Body of pancreas (tissue), 4 donors: ENCODE data around the gene EEFSEC. TPM values are rescaled to one million over a fixed set of nuclear protein-coding genes. Genes with fewer than 3 reads are reported as not detected.

Experiments used
- ATAC-seq: fragments of 150-250 bp; one replicate; pipeline ENCODE4 v1.9.1; 2016
- DNase-seq, 4 donors: peaks; one replicate each; pipeline ENCODE4 v3.0.0-alpha.2; 2019
- H3K27ac ChIP-seq, 4 donors: fragments of 200-600 bp; sonication (generic); 1 replicate in 3 of 4; 2 replicates in 1 of 4; pipeline versions ENCODE4 v1.5.1 to v1.6.1; 2016 to 2019; ENCODE audit warnings: mild to moderate bottlenecking in 1 of 4, mixed read lengths in 1 of 4, moderate library complexity in 1 of 4
- H3K27me3 ChIP-seq, 2 donors: fragments of 200-600 bp; sonication (generic); one replicate each; pipeline ENCODE4 v1.6.0; 2016; ENCODE audit warnings: mild to moderate bottlenecking in 1 of 2
- H3K36me3 ChIP-seq, 2 donors: fragments of 200-600 bp; sonication (generic); replicated peaks in 1 of 2; 2 replicates each; pipeline ENCODE4 v1.5.1; 2016; ENCODE audit warnings: low read depth in 2 of 2; ENCODE audit not compliant: insufficient read depth in 1 of 2
- H3K4me1 ChIP-seq: fragments of 200-600 bp; sonication (generic); one replicate; pipeline ENCODE4 v1.6.0; 2016
- H3K4me3 ChIP-seq, 2 donors: fragments of 200-600 bp; sonication (generic); 1 replicate in 1 of 2; 2 replicates in 1 of 2; pipeline ENCODE4 v1.5.1; 2016 to 2019
- H3K9me3 ChIP-seq, 3 donors: fragments of 200-600 bp; sonication (generic); 1 replicate in 2 of 3; 2 replicates in 1 of 3; pipeline ENCODE4 v1.5.1; 2016
- CTCF ChIP-seq, 7 experiments: fragments of 450-650 bp in 4 of 7; fragments of 200-600 bp in 3 of 7; sonication (generic) in 3 of 7; IDR thresholded peaks; one replicate each; pipeline ENCODE4 v1.5.1; 2016 to 2019; ENCODE audit warnings: antibody characterized with exemption in 7 of 7
- POLR2A ChIP-seq, 3 donors: fragments of 450-650 bp; IDR thresholded peaks; one replicate each; pipeline ENCODE4 v1.6.1; 2016; ENCODE audit warnings: antibody characterized with exemption in 3 of 3, mild to moderate bottlenecking in 2 of 3
- WGBS, 2 donors: methylation state at CpG; one replicate each; pipeline ENCODE4 v1.1.5; 2017; 5-methylcytosine and 5-hydroxymethylcytosine counted together
- intact Hi-C: fragments of 100-400 bp; cut with DNase I; formaldehyde crosslinking; loops from one replicate; pipeline ENCODE4 v1.15.1; 2023
- total RNA-seq, 2 donors: library from RNA; depleted of rRNA; stranded (reverse); fragments of >200 nt; gene quantifications; one replicate each; pipeline ENCODE4 v1.1.0, GENCODE V29; 2016

EEFSEC gene
- total RNA-seq, 2 donors from 2014 or later: 8.6 to 33.0 TPM

DNA sequence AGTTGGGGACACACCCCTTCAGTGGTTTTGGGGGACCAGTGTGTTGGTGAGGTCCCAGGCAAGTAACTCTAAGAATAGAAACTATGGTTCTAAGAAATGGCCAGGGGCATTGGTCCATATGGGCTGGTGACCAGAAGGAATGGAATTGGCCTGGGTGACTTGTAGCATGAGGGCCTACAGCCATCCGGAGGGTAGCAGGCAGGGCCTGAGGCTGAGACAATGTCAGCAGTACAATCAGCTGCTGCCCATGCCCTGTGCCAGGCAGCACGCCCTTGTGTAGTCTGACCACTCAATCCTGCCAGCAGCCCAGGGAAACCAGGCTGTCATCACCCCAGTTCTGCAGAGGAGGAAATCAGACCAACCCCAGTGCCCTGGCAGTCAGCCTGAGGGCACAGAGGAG lies 212.9 kb downstream of the EEFSEC start:
- Histone ChIP-seq H3K27ac (no peak overlapping the region), H3K4me3 (no peak overlapping the region), H3K9me3 (no peaks in the 10 kb centered on the region), H3K4me1 (peaks cover 21% of the 10 kb centered on the region), H3K27me3 (no peaks in the 10 kb centered on the region), H3K36me3 (no peaks in the 10 kb centered on the region)
- no peak for TF ChIP-seq CTCF (IDR thresholded peaks at IDR 0.05)
- TF ChIP-seq POLR2A (IDR thresholded peaks at IDR 0.05): no peak
- WGBS, 2 donors: 73 to 83% methylated on average over 1 to 2 of the region's 2 CpGs
- peak in 2 of 4 donors; percentile 54 to 68 for DNase-seq
- intact Hi-C loops: no loop called here
- ATAC-seq: no peak

GRCh38 chr3:128366652-128367051 lies 213.4 kb downstream of the EEFSEC start:
- Histone ChIP-seq H3K27me3 (no peaks in the 10 kb centered on the region), H3K27ac (no peak overlapping the region), H3K4me3 (no peak overlapping the region), H3K36me3 (no peaks in the 10 kb centered on the region), H3K9me3 (no peaks in the 10 kb centered on the region), H3K4me1 (peaks cover 16% of the 10 kb centered on the region)
- TF ChIP-seq CTCF (IDR thresholded peaks at IDR 0.05) (no peak), POLR2A (IDR thresholded peaks at IDR 0.05) (no peak)
- ATAC-seq: no peak
- no peak for DNase-seq
- 88 to 89% methylated on average over 2 to 5 of the region's 5 CpGs for WGBS, 2 donors
- intact Hi-C loops: no loop called here

DNA sequence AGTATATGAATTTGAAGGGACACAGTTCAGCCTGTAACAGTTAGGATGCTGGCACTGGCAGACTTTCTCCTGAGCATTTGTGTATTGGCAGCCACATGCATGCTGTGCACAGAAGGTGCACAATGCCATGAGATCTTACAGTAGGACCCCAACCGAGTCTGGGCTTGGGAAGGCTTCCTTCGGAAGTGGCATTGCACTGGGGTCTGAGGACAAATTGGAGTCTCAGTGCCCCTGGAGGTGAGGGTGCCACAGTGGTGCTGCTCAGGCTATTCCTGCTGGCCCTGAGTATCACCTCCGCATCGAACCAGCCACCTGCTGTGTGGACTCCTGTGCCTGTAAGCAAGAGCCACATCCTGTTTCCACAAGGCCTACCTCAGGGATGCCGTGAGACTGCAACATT lies 213.9 kb downstream of the EEFSEC start:
- H3K36me3 ChIP-seq: no peaks in the 10 kb centered on the region
- no peak overlapping the region for H3K27ac ChIP-seq
- peaks cover 10% of the 10 kb centered on the region for H3K4me1 ChIP-seq
- 94% methylated on average over 2 to 5 of the region's 5 CpGs for WGBS, 2 donors
- no peaks in the 10 kb centered on the region for H3K9me3 ChIP-seq
- intact Hi-C loops: no loop called here
- DNase-seq: no peak
- ATAC-seq: no peak
- no peak for TF ChIP-seq POLR2A (IDR thresholded peaks at IDR 0.05)
- TF ChIP-seq CTCF (IDR thresholded peaks at IDR 0.05): no peak
- H3K27me3 ChIP-seq: no peaks in the 10 kb centered on the region
- H3K4me3 ChIP-seq: no peak overlapping the region

GRCh38 chr3:128367761-128368160 lies 214.5 kb downstream of the EEFSEC start:
- 86 to 90% methylated on average over 4 of the region's 4 CpGs for WGBS, 2 donors
- no peak for TF ChIP-seq CTCF (IDR thresholded peaks at IDR 0.05)
- no peak for TF ChIP-seq POLR2A (IDR thresholded peaks at IDR 0.05)
- ATAC-seq (no peak), DNase-seq (no peak)
- Histone ChIP-seq H3K27ac (no peak overlapping the region), H3K36me3 (no peaks in the 10 kb centered on the region), H3K9me3 (no peaks in the 10 kb centered on the region), H3K4me3 (no peak overlapping the region), H3K27me3 (no peaks in the 10 kb centered on the region), H3K4me1 (peaks cover 5% of the 10 kb centered on the region)
- intact Hi-C loops: no loop called here

DNA sequence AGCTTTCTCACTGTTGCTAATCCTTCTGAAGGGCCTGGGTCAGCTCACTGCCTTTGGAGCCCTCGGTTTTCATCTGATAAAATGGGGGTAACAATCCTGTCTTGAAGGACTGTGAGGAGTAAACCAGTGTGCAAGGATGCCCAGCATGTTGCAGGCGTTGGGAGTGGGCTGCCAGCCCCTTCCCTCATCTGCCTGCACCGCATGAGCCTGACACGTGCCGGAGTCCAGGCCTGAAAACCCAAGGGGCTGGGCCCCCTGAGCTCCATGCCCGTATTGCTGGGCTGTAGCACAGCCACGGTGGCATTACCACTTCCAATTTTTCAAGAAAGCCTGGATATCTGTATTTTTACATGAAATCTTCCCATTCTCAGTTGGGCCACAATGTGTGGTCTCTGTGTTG lies 215.3 kb downstream of the EEFSEC start:
- TF ChIP-seq CTCF (IDR thresholded peaks at IDR 0.05) (no peak), POLR2A (IDR thresholded peaks at IDR 0.05) (no peak)
- 94 to 98% methylated on average over 5 to 7 of the region's 7 CpGs for WGBS, 2 donors
- DNase-seq (no peak), ATAC-seq (no peak)
- Histone ChIP-seq H3K27ac (no peak overlapping the region), H3K9me3 (no peaks in the 10 kb centered on the region), H3K4me1 (no peaks in the 10 kb centered on the region), H3K4me3 (no peak overlapping the region), H3K36me3 (no peaks in the 10 kb centered on the region), H3K27me3 (no peaks in the 10 kb centered on the region)
- intact Hi-C loops: no loop called here
